ENCODE data around the gene NLGN2.

The NLGN2 gene

DNA sequence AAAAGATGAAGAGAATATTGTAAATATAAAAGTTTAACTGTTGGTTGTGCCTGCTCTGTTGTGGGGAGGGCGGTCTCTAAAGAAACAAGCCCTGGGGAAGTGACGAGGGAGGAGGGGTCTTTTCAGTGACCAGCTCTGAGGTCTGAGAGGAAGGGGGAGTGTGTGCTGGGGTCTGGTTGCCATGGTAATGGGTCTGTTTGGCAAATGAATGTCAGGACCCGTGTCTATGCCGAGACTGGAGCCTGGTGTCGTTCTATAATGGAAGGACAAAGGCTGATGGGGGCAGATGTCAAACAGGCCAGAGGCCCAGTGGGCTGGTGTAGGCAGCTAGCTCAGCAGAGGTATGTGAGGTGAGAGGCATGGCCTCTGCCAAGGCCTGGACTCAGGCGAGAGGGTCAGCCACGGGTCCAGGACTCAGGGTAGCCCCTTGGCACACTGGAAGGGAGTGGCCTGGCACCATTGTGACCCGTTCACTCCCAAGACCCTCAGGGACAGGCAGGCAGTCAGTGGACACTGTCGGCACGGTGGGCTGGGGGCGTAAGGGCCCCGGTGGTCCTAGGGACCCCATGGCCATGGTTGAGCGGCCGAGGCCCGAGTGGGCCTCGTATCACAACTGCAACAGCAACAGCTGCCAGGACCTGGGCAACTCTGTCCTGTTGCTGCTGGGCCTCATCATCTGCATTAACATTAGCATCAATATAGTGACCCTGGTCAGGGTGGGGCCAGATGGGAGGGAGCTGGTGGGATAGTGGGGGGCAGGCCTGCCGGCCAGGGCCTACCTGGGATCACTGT lies 12.4 kb downstream of the NLGN2 start, which contains the start of gene SPEM1:
Gene SPEM1 (plus strand): TSS at position 506 of the 792 bp plus-strand sequence. CDS start 61 bp downstream, at position 567.
- TF ChIP-seq POLR2AphosphoS5 (IDR thresholded peaks at IDR 0.05; ENCODE audit: low read depth) (no peak), GABPA (IDR thresholded peaks at IDR 0.05; ENCODE audit: low read depth) (no peak), CTCF (IDR thresholded peaks at IDR 0.05; ENCODE audit: insufficient read depth, low read length) (no peak), SPI1 (IDR thresholded peaks at IDR 0.05; ENCODE audit: borderline replicate concordance, low read depth) (no peak)
- TF ChIP-seq, protein P1, sequence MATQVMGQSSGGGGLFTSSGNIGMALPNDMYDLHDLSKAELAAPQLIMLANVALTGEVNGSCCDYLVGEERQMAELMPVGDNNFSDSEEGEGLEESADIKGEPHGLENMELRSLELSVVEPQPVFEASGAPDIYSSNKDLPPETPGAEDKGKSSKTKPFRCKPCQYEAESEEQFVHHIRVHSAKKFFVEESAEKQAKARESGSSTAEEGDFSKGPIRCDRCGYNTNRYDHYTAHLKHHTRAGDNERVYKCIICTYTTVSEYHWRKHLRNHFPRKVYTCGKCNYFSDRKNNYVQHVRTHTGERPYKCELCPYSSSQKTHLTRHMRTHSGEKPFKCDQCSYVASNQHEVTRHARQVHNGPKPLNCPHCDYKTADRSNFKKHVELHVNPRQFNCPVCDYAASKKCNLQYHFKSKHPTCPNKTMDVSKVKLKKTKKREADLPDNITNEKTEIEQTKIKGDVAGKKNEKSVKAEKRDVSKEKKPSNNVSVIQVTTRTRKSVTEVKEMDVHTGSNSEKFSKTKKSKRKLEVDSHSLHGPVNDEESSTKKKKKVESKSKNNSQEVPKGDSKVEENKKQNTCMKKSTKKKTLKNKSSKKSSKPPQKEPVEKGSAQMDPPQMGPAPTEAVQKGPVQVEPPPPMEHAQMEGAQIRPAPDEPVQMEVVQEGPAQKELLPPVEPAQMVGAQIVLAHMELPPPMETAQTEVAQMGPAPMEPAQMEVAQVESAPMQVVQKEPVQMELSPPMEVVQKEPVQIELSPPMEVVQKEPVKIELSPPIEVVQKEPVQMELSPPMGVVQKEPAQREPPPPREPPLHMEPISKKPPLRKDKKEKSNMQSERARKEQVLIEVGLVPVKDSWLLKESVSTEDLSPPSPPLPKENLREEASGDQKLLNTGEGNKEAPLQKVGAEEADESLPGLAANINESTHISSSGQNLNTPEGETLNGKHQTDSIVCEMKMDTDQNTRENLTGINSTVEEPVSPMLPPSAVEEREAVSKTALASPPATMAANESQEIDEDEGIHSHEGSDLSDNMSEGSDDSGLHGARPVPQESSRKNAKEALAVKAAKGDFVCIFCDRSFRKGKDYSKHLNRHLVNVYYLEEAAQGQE (IDR thresholded peaks at IDR 0.05; ENCODE audit: insufficient replicate concordance, low read depth) = no peak
- Histone ChIP-seq H3K27me3 (ENCODE audit: insufficient read depth, poor library complexity, severe bottlenecking) (no peaks in the 10 kb centered on the region), H3K4me3 (replicated peaks; ENCODE audit: insufficient read depth, low read length) (no peak within 1 kb of the TSS), H3K27ac (replicated peaks) (no peak within 1 kb of the TSS)
- no peak for DNase-seq (ENCODE audit: low read depth in 1 of 2, low spot score in 1 of 2)

DNA sequence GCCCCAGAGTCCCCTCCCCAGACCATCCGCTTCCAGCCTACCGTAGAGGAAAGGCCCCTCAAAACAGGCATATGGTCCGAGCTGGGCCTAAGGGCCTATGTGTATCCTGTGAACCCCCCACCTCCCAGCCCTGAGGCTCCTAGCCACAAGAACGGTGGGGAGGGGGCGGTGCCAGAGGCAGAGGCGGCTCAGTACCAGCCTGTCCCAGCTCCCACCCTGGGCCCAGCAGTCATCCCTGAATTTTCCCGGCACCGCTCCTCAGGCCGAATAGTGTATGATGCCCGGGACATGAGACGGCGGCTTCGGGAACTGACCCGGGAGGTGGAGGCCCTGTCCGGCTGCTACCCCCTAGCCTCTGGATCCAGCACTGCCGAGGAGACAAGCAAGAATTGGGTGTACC lies 13.5 kb downstream of the NLGN2 start:
- Histone ChIP-seq H3K4me3 (replicated peaks; ENCODE audit: insufficient read depth, low read length) (no peak overlapping the region), H3K27me3 (ENCODE audit: insufficient read depth, poor library complexity, severe bottlenecking) (no peaks in the 10 kb centered on the region), H3K27ac (replicated peaks) (no peak overlapping the region)
- no peak for DNase-seq (ENCODE audit: low read depth in 1 of 2, low spot score in 1 of 2)
- TF ChIP-seq, protein P1 (IDR thresholded peaks at IDR 0.05; ENCODE audit: insufficient replicate concordance, low read depth) = no peak
- TF ChIP-seq GABPA (IDR thresholded peaks at IDR 0.05; ENCODE audit: low read depth) (no peak), POLR2AphosphoS5 (IDR thresholded peaks at IDR 0.05; ENCODE audit: low read depth) (no peak), SPI1 (IDR thresholded peaks at IDR 0.05; ENCODE audit: borderline replicate concordance, low read depth) (no peak), CTCF (IDR thresholded peaks at IDR 0.05; ENCODE audit: insufficient read depth, low read length) (no peak)

DNA sequence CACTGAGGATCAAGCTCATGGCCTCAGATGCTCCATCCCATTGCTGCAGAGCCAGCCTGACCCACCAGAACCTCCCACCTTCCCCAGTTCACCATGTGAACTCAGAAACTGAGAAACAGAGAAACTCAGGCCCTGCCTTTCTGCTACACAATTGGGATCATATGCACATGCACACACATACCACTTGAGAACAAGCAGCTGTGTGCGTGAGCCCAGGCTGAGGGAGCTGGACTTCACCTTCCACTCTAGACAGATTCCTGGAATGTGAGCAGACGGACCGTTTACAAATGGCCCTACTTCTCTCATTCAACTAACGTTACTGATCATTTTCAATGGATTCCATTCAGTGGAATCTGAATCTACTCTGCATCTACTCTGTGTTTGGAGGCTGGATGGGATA lies 16.0 kb downstream of the NLGN2 start:
- DNase-seq (ENCODE audit: low read depth in 1 of 2, low spot score in 1 of 2) = no peak

More for the DNA sequence above, 16.0 kb downstream of the NLGN2 start:
- TF ChIP-seq, protein P1 (IDR thresholded peaks at IDR 0.05; ENCODE audit: insufficient replicate concordance, low read depth) = no peak
- no peak for TF ChIP-seq CTCF (IDR thresholded peaks at IDR 0.05; ENCODE audit: insufficient read depth, low read length)
- no peak for TF ChIP-seq POLR2AphosphoS5 (IDR thresholded peaks at IDR 0.05; ENCODE audit: low read depth)
- TF ChIP-seq GABPA (IDR thresholded peaks at IDR 0.05; ENCODE audit: low read depth) = no peak
- TF ChIP-seq SPI1 (IDR thresholded peaks at IDR 0.05; ENCODE audit: borderline replicate concordance, low read depth) = no peak
- Histone ChIP-seq H3K27me3 (ENCODE audit: insufficient read depth, poor library complexity, severe bottlenecking) (no peaks in the 10 kb centered on the region), H3K27ac (replicated peaks) (no peak overlapping the region), H3K4me3 (replicated peaks; ENCODE audit: insufficient read depth, low read length) (no peak overlapping the region)

Measured in HL-60 (cell line).